NAMALWA (cell line): ENCODE results near the gene MTHFR.

Experiments
- DNase-seq: peaks from one replicate; pipeline ENCODE4 v3.0.0-alpha.2; 2015; ENCODE audit warnings: low spot score

MTHFR gene

DNA sequence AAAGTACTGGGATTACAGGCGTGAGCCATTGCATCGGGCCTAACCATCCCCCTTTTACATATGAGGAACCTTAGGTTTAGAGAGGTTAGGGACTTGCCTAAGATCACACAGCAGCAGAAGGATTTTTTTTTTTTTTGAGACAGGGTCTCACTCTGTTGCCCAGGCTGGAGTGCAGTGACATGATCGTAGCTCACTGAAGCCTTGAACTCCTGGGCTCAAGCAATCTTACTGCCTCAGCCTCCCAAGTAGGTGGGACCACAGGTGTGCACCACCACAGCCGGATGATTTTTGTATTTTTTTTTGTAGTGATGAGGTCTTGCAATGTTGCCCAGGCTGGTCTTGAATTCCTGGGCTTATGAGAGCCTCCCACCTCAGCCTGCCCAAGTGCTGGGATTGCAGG lies 46.0 kb downstream of the MTHFR start:
- no peak for DNase-seq

GRCh38 chr1:11757047-11757446 lies 48.7 kb downstream of the MTHFR start:
- no peak for DNase-seq

DNA sequence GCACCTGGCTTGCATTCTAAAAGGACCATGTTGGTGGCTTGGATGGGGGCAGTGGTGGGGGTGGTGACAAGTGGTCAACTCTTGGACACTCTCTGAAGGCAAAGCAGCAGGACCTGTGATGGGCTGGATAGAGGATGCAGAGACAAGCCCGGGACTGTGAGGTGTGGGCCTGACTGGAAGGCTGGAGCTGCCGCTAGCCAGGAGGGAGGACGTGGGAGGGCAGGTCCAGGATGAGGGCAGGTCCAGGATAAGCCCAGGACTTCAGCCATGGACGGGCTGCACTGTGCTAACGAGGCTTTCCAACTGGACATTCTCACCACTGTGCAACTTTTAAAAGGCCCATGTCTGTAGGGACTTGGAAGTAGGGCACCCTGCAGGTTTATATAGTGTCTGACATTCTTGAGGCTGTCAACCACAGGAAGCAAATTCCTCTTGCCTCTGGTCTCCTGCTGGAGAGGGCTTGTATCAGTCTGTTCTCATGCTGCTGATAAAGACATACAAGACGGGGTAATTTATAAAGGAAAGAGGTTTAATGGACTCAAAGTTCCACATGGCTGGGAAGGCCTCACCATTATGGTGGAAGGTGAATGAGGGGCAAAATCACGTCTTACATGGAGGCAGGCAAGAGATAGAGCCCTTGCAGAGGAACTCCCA lies 52.1 kb downstream of the MTHFR start:
- DNase-seq, result no peak

DNA sequence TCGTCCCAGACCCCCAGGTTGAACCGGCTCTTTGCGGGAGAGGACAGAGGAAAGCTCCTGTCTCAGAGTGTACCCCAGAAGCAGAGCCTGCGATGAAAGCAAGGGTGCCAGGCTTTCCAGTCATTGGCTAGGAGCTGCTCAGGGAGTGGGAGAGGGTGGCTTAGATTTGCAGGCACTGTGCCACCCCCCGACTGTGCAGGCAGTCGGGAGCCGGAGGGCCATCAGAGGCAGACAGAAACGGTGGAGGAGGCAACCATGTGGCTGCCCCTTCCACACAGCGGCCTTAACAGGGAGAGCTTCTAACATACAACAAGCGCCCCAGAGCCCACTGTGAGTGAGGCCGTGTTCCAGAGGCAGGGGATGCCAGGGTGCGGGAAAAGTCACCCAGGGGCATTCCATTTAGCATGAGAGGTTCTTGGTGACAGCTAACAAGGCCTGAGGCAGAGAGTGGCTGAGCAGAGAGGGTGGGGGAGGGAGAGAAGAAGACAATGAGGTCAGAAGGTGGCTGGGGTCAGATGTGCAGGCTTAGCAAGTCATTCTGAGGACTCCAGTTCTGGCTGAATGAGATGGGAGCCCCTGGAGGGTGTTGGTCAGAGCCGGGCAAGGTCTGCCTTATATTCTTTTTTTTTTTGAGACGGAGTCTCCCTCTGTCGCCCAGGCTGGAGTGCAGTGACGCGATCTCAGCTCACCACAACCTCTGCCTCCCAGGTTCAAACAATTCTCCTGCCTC lies 53.2 kb downstream of the MTHFR start:
- no peak for DNase-seq

DNA sequence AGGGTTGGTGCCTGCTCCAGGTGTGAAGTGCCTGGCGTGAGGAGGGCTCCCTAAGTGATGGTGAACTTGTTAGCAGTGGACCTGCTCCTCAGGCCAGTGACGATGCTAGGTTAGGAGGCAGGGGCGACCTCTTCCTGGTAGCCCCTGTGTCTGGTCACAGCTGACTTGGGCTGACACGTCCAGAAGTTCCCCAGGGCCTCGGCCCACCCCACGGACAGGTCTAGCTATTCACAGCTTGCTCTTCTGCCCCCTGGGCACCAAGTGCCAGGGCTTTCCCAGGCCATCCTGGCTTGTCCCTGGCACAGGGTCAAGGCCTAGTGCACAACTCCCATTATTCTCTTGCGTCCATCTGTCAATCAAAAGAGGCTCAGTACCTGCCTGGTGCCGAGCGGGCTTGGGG lies 54.7 kb downstream of the MTHFR start:
- DNase-seq, result no peak

DNA sequence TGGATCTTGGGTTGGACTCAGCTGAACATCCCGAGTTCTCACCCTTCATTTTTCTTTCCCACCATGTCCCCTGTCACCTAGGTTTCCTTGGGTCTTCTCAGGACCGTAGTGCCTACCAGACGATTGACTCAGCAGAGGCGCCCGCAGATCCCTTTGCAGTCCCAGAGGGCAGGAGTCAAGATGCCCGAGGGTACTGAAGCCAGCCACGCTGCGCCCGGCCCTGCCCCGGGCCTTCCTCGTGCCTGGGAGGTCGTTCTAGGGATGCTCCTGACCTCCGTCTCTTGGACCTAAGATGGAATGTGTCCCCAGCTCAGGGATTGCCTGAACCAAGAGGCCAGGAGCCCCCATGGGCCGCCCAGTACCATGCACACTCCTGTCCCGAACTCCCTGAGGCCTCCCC lies 55.8 kb downstream of the MTHFR start:
- DNase-seq, result no peak

DNA sequence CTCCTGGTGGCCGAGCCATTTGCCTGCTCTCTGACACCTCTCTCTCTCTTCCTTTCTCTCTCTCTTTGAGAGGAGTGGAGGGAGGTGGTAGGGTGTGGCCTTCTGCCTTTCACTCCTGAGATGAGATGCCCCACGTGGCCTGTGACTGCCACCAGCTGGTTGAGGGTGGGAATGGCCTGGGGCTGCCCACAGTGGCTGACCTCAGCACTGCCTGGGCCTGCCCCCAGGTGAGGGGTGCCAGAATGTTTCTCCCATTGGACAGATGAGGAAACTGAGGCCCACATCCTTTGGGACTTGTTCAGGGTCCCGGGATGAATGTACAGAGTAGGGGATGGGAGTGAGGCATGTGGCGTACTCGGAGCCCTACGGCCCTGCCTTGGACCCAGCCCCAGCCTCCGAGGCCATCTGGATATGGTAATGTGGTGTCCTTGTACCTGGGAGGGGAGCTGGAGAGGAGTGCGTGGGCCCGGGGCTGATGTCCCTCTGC lies 56.5 kb downstream of the MTHFR start:
- DNase-seq, result peak; percentile 62

- no peak for DNase-seq
Measured at GRCh38 chr1:11748294-11749202, 57.2 kb downstream of the MTHFR start.

DNA sequence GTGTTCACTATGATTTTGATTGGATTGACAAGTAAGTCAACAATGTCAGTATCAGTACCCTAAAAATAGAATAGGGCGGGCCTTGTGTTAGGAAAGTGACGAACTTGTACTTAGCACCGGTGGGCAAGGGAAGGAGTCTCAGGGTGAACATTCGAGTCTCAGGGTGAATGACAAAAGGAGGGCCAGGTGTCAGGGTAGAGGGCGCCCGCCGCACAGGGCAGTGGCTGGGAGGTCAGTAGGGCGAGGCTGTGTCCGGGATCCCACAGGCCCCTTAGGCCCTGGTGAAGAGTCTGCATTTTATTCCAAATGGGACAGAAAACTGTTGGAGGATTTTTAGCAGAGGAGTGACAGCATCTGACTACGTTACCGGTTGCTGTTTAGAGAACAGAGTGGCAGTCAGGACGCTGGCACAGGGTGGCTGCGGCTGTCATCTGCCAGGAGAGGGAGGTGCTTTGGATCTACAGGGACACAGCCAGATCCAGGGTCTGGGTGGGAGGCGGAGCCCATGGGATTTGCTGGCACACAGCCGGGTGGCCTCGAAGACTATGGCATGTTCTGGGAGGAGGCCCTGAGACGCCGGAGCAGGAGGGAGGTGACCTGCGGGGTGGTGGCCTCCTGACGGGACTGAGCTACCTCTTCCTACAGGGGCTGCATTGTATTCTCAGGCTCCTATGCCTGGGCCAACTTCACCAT lies 58.8 kb downstream of the MTHFR start:
- DNase-seq, result no peak

GRCh38 chr1:11746092-11746491 lies 59.7 kb downstream of the MTHFR start:
- no peak for DNase-seq

- no peak for DNase-seq
Measured at GRCh38 chr1:11744287-11744686, 61.5 kb downstream of the MTHFR start.

DNA sequence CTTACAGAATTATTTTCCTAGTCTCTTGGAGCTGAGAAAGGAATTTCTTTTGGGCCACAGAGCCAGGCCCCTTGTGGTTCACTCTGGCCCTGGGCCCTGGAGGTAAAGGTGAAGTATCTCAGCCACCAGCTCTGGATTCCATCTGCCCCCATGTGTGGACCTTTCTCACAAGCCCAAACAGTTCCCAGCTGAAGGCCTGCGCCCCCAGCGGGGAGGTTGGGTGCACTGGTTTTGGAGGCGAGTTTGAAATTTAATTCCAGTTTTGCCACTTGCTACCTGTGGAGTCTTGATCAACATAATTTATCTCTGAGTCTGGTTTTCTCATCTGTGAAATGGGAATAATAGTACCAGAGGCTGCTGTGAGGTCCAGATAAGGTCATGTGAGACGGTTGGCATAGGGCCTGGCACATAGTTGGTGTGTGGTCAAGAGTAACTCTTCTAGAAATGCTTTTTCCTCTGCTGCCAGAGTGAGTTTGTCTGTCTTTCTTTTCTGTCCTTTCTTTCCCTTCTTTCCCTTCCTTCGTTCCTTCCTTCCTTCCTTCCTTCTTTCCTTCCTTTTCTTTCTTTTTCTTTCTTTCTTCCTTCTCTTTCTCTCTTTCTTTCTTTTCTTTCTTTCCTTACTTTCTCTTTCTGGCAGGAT lies 63.7 kb downstream of the MTHFR start:
- peak; percentile 31 for DNase-seq

DNA sequence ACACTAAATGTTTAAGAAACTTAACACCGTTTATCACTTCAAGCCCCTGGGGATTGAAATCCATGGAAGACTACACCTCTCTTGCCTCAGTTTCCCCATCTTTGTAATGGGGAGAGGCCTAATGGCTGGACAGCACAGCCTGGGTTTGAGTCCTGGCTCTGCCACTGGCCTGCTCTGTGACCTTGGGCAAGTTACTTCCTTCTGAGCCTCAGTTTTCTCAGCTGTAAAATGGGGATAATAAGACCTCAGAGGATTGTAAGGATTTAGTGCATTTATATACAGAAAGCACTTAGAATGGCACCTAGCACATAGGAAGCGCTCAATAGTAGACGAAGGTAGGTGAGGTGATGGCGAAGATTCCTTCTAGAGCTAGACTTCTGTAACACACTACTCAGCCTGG lies 64.3 kb downstream of the MTHFR start:
- DNase-seq, result no peak

GRCh38 chr1:11740258-11741192 lies 65.2 kb downstream of the MTHFR start:
- DNase-seq, result no peak

DNA sequence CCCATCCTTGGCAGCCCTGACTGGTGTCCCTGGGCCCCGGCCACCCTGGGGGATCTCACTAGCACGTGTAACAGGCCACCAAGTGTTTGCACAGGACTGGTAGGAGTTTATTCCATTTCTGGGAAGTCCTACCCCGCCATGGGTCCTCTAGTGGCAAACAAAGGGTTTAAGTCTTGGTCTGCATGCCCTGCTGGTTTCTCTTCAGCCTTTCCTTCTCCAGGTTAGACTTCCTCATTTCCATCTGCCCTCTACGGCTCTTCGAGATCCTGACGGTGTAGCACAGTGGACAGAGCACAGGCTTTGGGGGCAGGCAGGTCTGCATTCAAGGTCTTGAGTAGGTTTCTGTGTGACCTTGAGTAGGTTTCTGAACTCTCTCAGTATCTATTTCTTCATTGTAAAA lies 67.0 kb downstream of the MTHFR start:
- no peak for DNase-seq

- DNase-seq, result no peak
Measured at GRCh38 chr1:11738096-11738495, 67.7 kb downstream of the MTHFR start.

- peak; percentile 80 for DNase-seq
Measured at GRCh38 chr1:11736746-11737639, 68.8 kb downstream of the MTHFR start.

- DNase-seq, result peak; percentile 96
Measured at GRCh38 chr1:11735854-11736745, 69.7 kb downstream of the MTHFR start, which contains the start of gene AGTRAP. Gene AGTRAP, plus strand, starts transcription at chr1:11736136. Its CDS starts 73 bp downstream, at chr1:11736209.
